ENCODE measurements around the gene GCM1. TPM values are rescaled to one million over a fixed set of nuclear protein-coding genes. Genes with fewer than 3 reads are reported as not detected.
"Not testable (repeated sequence)": the region's sequence is repeated elsewhere in the genome, so short reads cannot be mapped to it uniquely, and the experiment has no call there.

GCM1 gene
- total RNA-seq, 1 donor = 0.21 TPM

DNA sequence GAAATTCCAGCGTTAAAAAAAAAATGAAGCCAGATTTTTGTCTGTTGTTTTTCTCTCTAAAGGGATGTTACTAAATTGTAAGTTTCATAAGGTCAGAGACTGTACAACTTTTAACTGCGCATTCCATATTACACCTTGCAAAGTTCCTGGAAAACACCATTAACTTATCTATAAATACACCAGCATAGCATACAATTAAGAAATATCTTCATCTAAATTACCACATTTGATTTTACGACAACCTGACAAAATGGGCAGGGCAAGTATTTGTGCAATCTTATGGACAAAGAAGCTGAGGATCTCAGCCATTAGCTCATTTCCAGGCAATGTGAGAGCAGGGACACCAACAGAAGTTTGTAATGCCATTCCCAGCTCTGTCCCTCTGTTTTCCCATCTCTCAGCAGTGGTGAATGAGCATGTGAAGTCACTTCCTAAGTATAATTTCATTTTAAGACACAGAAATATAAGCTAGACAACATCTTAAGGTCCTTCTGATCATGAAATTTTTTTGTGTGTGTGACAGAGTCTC, 12.9 kb upstream of the GCM1 start:
- Histone ChIP-seq H3K9me3 (ENCODE audit: low read depth, low read length) (no peaks in the 10 kb centered on the region), H3K4me1 (ENCODE audit: insufficient read depth, low read length) (peaks cover 5% of the 10 kb centered on the region), H3K4me3 (ENCODE audit: low read length) (no peak overlapping the region), H3K27me3 (ENCODE audit: insufficient read depth, low read length) (no peaks in the 10 kb centered on the region)

GRCh38 chr6:53159558-53159957, 10.9 kb upstream of the GCM1 start:
- Histone ChIP-seq H3K9me3 (ENCODE audit: low read depth, low read length) (no peaks in the 10 kb centered on the region), H3K4me3 (ENCODE audit: low read length) (no peak overlapping the region), H3K27me3 (ENCODE audit: insufficient read depth, low read length) (no peaks in the 10 kb centered on the region), H3K4me1 (ENCODE audit: insufficient read depth, low read length) (peaks cover 5% of the 10 kb centered on the region)

GRCh38 chr6:53158076-53158475, 9.4 kb upstream of the GCM1 start:
- H3K4me3 ChIP-seq (ENCODE audit: low read length); H3K27me3 ChIP-seq (ENCODE audit: insufficient read depth, low read length); H3K4me1 ChIP-seq (ENCODE audit: insufficient read depth, low read length); H3K9me3 ChIP-seq (ENCODE audit: low read depth, low read length): not testable (repeated sequence)

DNA sequence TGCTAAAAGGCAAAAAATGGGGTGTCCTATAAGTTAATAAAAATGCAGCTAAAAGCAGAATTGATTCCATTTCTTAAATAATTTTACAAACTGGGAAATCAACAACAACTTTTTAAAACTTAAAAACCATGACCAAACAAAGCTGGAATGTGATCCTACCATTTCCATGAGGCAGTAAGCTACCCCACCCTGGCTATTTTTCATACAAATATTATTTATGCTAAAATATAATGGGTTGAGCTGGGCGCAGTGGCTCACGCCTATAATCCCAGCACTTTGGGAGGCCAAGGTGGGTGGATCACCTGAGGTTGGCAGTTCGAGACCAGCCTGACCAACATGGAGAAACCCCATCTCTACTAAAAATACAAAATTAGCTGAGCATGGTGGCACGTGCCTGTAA, 6.6 kb upstream of the GCM1 start:
- H3K9me3 ChIP-seq (ENCODE audit: low read depth, low read length); H3K4me3 ChIP-seq (ENCODE audit: low read length); H3K27me3 ChIP-seq (ENCODE audit: insufficient read depth, low read length); H3K4me1 ChIP-seq (ENCODE audit: insufficient read depth, low read length): not testable (repeated sequence)

- Histone ChIP-seq H3K4me1 (ENCODE audit: insufficient read depth, low read length) (no peaks in the 10 kb centered on the region), H3K9me3 (ENCODE audit: low read depth, low read length) (no peaks in the 10 kb centered on the region), H3K27me3 (ENCODE audit: insufficient read depth, low read length) (no peaks in the 10 kb centered on the region), H3K4me3 (ENCODE audit: low read length) (no peak overlapping the region)
These were observed 6.2 kb upstream of the GCM1 start for GRCh38 chr6:53154794-53155193.

DNA sequence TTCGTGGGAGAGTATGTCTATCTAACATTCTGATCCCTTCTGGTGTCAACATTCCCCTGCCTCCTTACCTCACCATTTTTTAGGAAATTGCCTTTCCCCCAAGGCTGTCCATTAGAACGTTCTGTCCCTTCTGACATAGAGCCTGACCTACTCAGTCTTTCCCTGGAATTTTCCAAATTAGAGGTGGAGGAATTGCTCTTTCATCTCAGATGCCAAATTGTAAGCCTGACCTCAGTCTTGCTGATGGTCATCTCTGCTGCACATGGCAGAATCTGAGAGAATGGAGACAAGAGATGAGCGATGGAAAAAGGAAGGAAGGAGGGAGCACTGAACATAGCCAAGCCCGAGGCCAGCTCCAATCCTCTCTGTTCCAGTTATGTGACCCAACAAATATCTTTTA, 5.4 kb upstream of the GCM1 start:
- Histone ChIP-seq H3K9me3 (ENCODE audit: low read depth, low read length) (no peaks in the 10 kb centered on the region), H3K4me3 (ENCODE audit: low read length) (no peak overlapping the region)

DNA sequence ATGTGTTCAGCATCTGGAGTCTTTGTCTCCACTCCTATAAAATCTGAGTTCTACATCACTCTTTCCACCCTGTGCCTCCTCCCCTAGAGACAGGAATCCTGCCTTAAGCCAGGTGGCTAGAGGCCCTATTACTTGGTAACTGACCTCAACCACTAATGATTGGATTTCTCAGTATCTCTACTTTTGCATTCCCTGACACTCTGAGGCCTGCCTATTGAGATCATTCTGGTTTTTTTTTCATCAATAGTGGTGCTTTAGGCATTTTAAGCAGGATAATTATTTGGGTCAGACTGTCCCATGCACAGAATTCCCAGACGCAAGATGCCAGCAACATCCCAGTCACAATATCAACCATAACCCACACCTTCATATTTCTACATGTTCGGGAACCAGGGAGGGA, 3.9 kb upstream of the GCM1 start:
- H3K27me3 ChIP-seq (ENCODE audit: insufficient read depth, low read length) = no peaks in the 10 kb centered on the region
- H3K4me3 ChIP-seq (ENCODE audit: low read length) = no peak overlapping the region
- H3K9me3 ChIP-seq (ENCODE audit: low read depth, low read length) = no peaks in the 10 kb centered on the region
- no peaks in the 10 kb centered on the region for H3K4me1 ChIP-seq (ENCODE audit: insufficient read depth, low read length)

More for the DNA sequence above, 5.4 kb upstream of the GCM1 start:
- no peaks in the 10 kb centered on the region for H3K27me3 ChIP-seq (ENCODE audit: insufficient read depth, low read length)
- H3K4me1 ChIP-seq (ENCODE audit: insufficient read depth, low read length) = no peaks in the 10 kb centered on the region

DNA sequence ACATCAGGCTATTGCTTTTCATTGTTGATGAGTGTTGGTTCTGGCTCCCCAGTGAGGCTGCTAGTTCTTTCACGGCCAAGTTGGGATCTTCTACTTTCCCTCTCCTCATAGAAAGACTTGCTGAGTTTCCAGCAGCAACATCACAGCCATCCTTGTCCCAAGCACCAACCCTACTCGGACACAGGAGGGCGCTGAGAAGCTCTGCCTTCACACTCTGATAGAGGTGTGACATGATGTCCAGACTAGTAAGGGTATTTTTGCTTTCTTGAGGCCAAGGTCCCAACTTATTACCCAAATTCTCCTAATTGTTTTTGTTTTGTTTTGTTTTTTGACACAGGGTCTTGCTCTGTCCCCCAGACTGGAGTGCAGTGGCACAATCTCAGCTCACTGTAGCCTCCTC, 3.0 kb upstream of the GCM1 start:
- H3K4me3 ChIP-seq (ENCODE audit: low read length) = no peak overlapping the region
- H3K9me3 ChIP-seq (ENCODE audit: low read depth, low read length) = no peaks in the 10 kb centered on the region
- no peaks in the 10 kb centered on the region for H3K4me1 ChIP-seq (ENCODE audit: insufficient read depth, low read length)
- no peaks in the 10 kb centered on the region for H3K27me3 ChIP-seq (ENCODE audit: insufficient read depth, low read length)

DNA sequence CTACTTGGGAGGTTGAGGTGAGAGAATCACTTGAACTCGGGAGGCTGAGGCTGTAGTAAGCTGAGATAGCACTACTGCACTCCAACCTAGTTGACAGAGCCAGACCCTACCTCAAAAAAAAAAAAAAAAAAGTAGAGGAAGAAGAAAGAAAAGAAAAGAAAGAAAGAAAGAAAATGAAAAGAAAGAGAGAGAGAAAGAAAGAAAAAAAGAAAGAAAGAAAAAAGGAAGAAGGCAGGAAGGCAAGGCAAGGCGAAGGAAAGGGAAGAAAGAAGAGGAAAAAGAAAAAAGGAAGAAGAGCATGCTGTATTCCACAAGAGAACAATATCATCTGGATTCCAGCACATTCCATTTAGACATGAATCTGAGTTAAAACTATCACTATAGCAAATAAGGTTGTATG, 3.8 kb downstream of the GCM1 start:
- no peaks in the 10 kb centered on the region for H3K9me3 ChIP-seq (ENCODE audit: low read depth, low read length)
- H3K4me3 ChIP-seq (ENCODE audit: low read length) = no peak overlapping the region
- H3K27me3 ChIP-seq (ENCODE audit: insufficient read depth, low read length) = no peaks in the 10 kb centered on the region
- H3K4me1 ChIP-seq (ENCODE audit: insufficient read depth, low read length) = no peaks in the 10 kb centered on the region

- Histone ChIP-seq H3K9me3 (ENCODE audit: low read depth, low read length) (no peaks in the 10 kb centered on the region), H3K27me3 (ENCODE audit: insufficient read depth, low read length) (no peaks in the 10 kb centered on the region), H3K4me3 (ENCODE audit: low read length) (no peak overlapping the region), H3K4me1 (ENCODE audit: insufficient read depth, low read length) (no peaks in the 10 kb centered on the region)
These were observed 4.9 kb downstream of the GCM1 start for GRCh38 chr6:53143710-53144109.

DNA sequence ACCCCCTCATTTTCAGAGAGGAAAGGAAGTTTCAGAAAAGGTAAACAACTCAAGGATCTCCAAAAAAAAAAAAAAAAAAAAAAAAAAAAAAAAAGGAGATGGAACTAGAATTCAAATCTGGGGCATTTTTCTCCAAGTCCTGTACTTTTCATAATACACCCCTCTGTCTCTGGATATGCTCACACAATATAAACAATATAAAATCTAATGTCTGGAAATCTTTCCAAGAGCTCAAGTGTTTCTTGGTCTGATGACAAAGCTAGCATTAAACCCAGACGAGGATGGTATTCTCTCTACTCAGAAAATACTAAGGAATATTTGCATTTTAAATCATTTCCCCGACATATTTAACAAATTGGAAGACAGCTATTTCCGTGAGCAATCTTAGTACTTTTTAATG, 5.8 kb downstream of the GCM1 start:
- H3K27me3 ChIP-seq (ENCODE audit: insufficient read depth, low read length) = no peaks in the 10 kb centered on the region
- H3K9me3 ChIP-seq (ENCODE audit: low read depth, low read length) = no peaks in the 10 kb centered on the region
- no peaks in the 10 kb centered on the region for H3K4me1 ChIP-seq (ENCODE audit: insufficient read depth, low read length)
- H3K4me3 ChIP-seq (ENCODE audit: low read length) = no peak overlapping the region

DNA sequence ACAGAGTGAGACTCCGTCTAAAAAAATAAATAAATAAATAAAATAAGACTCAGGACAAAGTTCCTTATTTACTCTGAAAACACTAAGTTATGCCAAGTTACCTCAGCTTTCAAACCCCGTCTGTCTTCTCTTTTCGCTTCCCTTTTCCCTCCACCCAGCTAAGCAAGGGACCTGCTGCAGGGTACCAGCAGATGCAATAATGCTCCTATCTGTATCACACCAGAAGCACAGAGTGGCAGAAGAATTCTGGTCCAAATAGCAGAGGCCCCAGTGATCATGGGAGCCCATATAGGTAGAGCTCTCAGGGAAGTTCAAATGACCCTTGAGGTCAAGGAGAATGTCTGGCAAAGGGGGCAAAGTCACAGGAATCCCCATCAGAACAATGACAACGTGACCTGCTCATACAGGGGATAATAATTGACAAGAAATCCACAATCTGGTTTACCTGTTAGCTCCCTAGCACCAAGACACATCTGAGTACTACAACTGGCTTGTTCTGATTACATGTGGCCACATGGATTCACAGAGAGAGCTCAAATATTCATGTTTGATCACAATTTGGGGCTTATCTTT, 8.7 kb downstream of the GCM1 start:
- Histone ChIP-seq H3K27me3 (ENCODE audit: insufficient read depth, low read length) (no peaks in the 10 kb centered on the region), H3K9me3 (ENCODE audit: low read depth, low read length) (no peaks in the 10 kb centered on the region), H3K4me3 (ENCODE audit: low read length) (no peak overlapping the region), H3K4me1 (ENCODE audit: insufficient read depth, low read length) (no peaks in the 10 kb centered on the region)

GRCh38 chr6:53136000-53136609, 12.5 kb downstream of the GCM1 start:
- Histone ChIP-seq H3K4me3 (ENCODE audit: low read length) (no peak overlapping the region), H3K4me1 (ENCODE audit: insufficient read depth, low read length) (no peaks in the 10 kb centered on the region)

GRCh38 chr6:53134601-53135235, 13.9 kb downstream of the GCM1 start:
- Histone ChIP-seq H3K4me3 (ENCODE audit: low read length) (no peak overlapping the region), H3K9me3 (ENCODE audit: low read depth, low read length) (no peaks in the 10 kb centered on the region), H3K4me1 (ENCODE audit: insufficient read depth, low read length) (no peaks in the 10 kb centered on the region), H3K27me3 (ENCODE audit: insufficient read depth, low read length) (no peaks in the 10 kb centered on the region)

More at GRCh38 chr6:53136000-53136609, 12.5 kb downstream of the GCM1 start:
- Histone ChIP-seq H3K27me3 (ENCODE audit: insufficient read depth, low read length) (no peaks in the 10 kb centered on the region), H3K9me3 (ENCODE audit: low read depth, low read length) (no peaks in the 10 kb centered on the region)

- Histone ChIP-seq H3K4me3 (ENCODE audit: low read length) (no peak overlapping the region), H3K4me1 (ENCODE audit: insufficient read depth, low read length) (no peaks in the 10 kb centered on the region), H3K27me3 (ENCODE audit: insufficient read depth, low read length) (no peaks in the 10 kb centered on the region), H3K9me3 (ENCODE audit: low read depth, low read length) (no peaks in the 10 kb centered on the region)
These were observed 14.7 kb downstream of the GCM1 start for GRCh38 chr6:53133961-53134360.
